Stimulated activated CD4-positive, alpha-beta T cell treated with anti-CD3 and anti-CD28 coated beads, Interleukin-4, amount 100 ng/mL, for 24 hours (primary cell): Measurements from ENCODE around the gene GSTCD.

ENCODE experiments used
- DNase-seq: peaks from one replicate; pipeline ENCODE4 v3.0.0-alpha.2; 2020

The GSTCD gene

GRCh38 chr4:105894660-105895582 lies 186.3 kb downstream of the GSTCD start, which contains the start of gene NPNT:
NPNT (plus strand) TSS chr4:105895471; CDS start chr4:105895653, 182 bp downstream.
- DNase-seq = no peak

GRCh38 chr4:105895583-105896460 lies 187.2 kb downstream of the GSTCD start:
- no peak for DNase-seq

GRCh38 chr4:105896461-105896942 lies 187.9 kb downstream of the GSTCD start:
- no peak for DNase-seq
